A549 (cell line): Measurements from ENCODE around the gene TGFB1.

Experiments
- CTCF ChIP-seq: fragments of >200 bp; sonication (Bioruptor Twin); formaldehyde crosslinking; IDR thresholded peaks from 3 replicates; pipeline ENCODE4 v1.5.1; 2016
- E2F6 ChIP-seq: IDR thresholded peaks from 2 replicates; pipeline ENCODE4 v1.6.1; 2012; ENCODE audit warnings: low read depth, borderline replicate concordance
- EP300 ChIP-seq, 2 experiments: fragments of >200 bp; sonication (Bioruptor Twin); formaldehyde crosslinking; IDR thresholded peaks; 2 replicates in 1 of 2; 3 replicates in 1 of 2; pipeline ENCODE4 v1.6.1; 2016 to 2017
- HOXB13 ChIP-seq: fragments of 250-450 bp; sonication (Bioruptor Pico); IDR thresholded peaks from 2 replicates; pipeline ENCODE4 v1.5.0; 2020; ENCODE audit warnings: low read depth, mild to moderate bottlenecking, moderate library complexity
- MAFK ChIP-seq: fragments of 450-650 bp; IDR thresholded peaks from 2 replicates; pipeline ENCODE4 v1.6.1; 2014; ENCODE audit not compliant: partially characterized antibody
- POLR2A ChIP-seq: IDR thresholded peaks from 2 replicates; pipeline ENCODE4 v1.6.1; 2012; ENCODE audit warnings: mild to moderate bottlenecking, low read length
- RCOR1 ChIP-seq: fragments of 150-350 bp; IDR thresholded peaks from 2 replicates; pipeline ENCODE4 v1.6.1; 2014; ENCODE audit warnings: antibody characterized with exemption, low read length, low read depth
- USF2 ChIP-seq: fragments of 450-650 bp; IDR thresholded peaks from 2 replicates; pipeline ENCODE4 v1.6.1; 2014; ENCODE audit warnings: antibody characterized with exemption

- no peak for TF ChIP-seq CTCF
- TF ChIP-seq POLR2A = no peak
- TF ChIP-seq RCOR1 = no peak
- no peak for TF ChIP-seq HOXB13 (CRISPR knock-in tag)
- no peak for TF ChIP-seq EP300 (IDR thresholded peaks at IDR 0.05)
- no peak for TF ChIP-seq MAFK
- TF ChIP-seq E2F6 = no peak
- no peak for TF ChIP-seq USF2
Measured at GRCh38 chr19:41296433-41296871, 57.3 kb downstream of the TGFB1 start.
